HepG2 (cell line): Measurements from ENCODE around the gene RNF114. TPM values are rescaled to one million over a fixed set of nuclear protein-coding genes. Genes with fewer than 3 reads are reported as not detected.

Experiments used
- AHR ChIP-seq: IDR thresholded peaks from 2 replicates; pipeline ENCODE4 v1.6.1; 2018; ENCODE audit warnings: missing genetic modification reagents, missing compliant biosample characterization
- HNRNPH1 ChIP-seq: fragments of 200-400 bp; formaldehyde crosslinking; optimal IDR thresholded peaks from 2 replicates; pipeline ENCODE3; 2017; ENCODE audit warnings: mild to moderate bottlenecking, low read depth, low read length
- KDM5A ChIP-seq: fragments of 200-600 bp; sonication (generic); IDR thresholded peaks from 2 replicates; pipeline ENCODE4 v1.7.0; 2018; ENCODE audit warnings: antibody characterized with exemption, mild to moderate bottlenecking, low read length, borderline replicate concordance
- MIER3 ChIP-seq: IDR thresholded peaks from 2 replicates; pipeline ENCODE4 v1.6.1; 2016; ENCODE audit warnings: missing compliant biosample characterization, borderline replicate concordance
- NCOA5 ChIP-seq: sonication (generic); formaldehyde crosslinking; IDR thresholded peaks from 2 replicates; pipeline ENCODE4 v1.4.0; 2020; ENCODE audit warnings: missing genetic modification reagents
- NR3C1 ChIP-seq: sonication (generic); formaldehyde crosslinking; IDR thresholded peaks from 2 replicates; pipeline ENCODE4 v1.4.0; 2020; ENCODE audit warnings: missing genetic modification reagents
- SUZ12 ChIP-seq: fragments of 150-350 bp; IDR thresholded peaks from 2 replicates; pipeline ENCODE4 v1.6.1; 2014; ENCODE audit warnings: low read depth, low read length
- ZNF224 ChIP-seq: sonication (generic); formaldehyde crosslinking; IDR thresholded peaks from 2 replicates; pipeline ENCODE4 v1.5.0; 2020; ENCODE audit warnings: mild to moderate bottlenecking, missing genetic modification reagents
- ZNF282 ChIP-seq: fragments of 450-650 bp; IDR thresholded peaks from 2 replicates; pipeline ENCODE4 v1.6.1; 2018; ENCODE audit not compliant: partially characterized antibody
- ZZZ3 ChIP-seq: sonication (generic); formaldehyde crosslinking; IDR thresholded peaks from 2 replicates; pipeline ENCODE4 v1.4.0; 2020; ENCODE audit warnings: missing genetic modification reagents, mild to moderate bottlenecking, borderline replicate concordance
- polyA plus RNA-seq, 8 experiments: library from polyadenylated mRNA; depleted of rRNA in 3 of 8; stranded (reverse) in 7 of 8; unstranded in 1 of 8; fragments of >200 nt; fragmentation: Illumina TruSeq in 4 of 8; extraction: Trizol in 4 of 8; gene quantifications; 2 replicates each; pipeline versions ENCODE4 v1.2.1 to v1.2.3, GENCODE V29; 2011 to 2016; ENCODE audit warnings: low read depth in 4 of 8, missing spikeins in 1 of 8, mixed read lengths in 1 of 8; ENCODE audit not compliant: insufficient read depth in 1 of 8
- total RNA-seq, 5 experiments: library from RNA; depleted of rRNA; stranded (reverse); fragments of >200 nt; fragmentation: Illumina TruSeq; extraction: Trizol; gene quantifications; 2 replicates each; pipeline ENCODE4 v1.2.3, GENCODE V29; 2016; ENCODE audit warnings: low read depth in 1 of 5
- TF ChIP-seq, protein P1 (sequence below): sonication (generic); formaldehyde crosslinking; IDR thresholded peaks from 2 replicates; pipeline ENCODE4 v1.4.0; 2020; ENCODE audit warnings: mild to moderate bottlenecking, missing genetic modification reagents
- TF ChIP-seq, protein P2 (sequence below): sonication (generic); formaldehyde crosslinking; conservative IDR thresholded peaks from 2 replicates; pipeline ENCODE4 v1.8.1; 2023; ENCODE audit warnings: missing genetic modification reagents
- TF ChIP-seq, protein P3 (sequence below): sonication (generic); formaldehyde crosslinking; IDR thresholded peaks from 2 replicates; pipeline ENCODE4 v1.4.0; 2020; ENCODE audit warnings: missing genetic modification reagents
- TF ChIP-seq, protein P4 (sequence below): IDR thresholded peaks from 2 replicates; pipeline ENCODE4 v1.4.0; 2020; ENCODE audit warnings: mild to moderate bottlenecking, missing genetic modification reagents
- TF ChIP-seq, protein P5 (sequence below): sonication (generic); formaldehyde crosslinking; IDR thresholded peaks from 2 replicates; pipeline ENCODE4 v1.5.1; 2020; ENCODE audit warnings: mild to moderate bottlenecking, missing genetic modification reagents

RNF114 gene
- total and polyA plus RNA-seq, 2 of the 13 experiments (the other 11 are each of a cell fraction or from before 2014, with no cell fraction given): 119 to 126 TPM

DNA sequence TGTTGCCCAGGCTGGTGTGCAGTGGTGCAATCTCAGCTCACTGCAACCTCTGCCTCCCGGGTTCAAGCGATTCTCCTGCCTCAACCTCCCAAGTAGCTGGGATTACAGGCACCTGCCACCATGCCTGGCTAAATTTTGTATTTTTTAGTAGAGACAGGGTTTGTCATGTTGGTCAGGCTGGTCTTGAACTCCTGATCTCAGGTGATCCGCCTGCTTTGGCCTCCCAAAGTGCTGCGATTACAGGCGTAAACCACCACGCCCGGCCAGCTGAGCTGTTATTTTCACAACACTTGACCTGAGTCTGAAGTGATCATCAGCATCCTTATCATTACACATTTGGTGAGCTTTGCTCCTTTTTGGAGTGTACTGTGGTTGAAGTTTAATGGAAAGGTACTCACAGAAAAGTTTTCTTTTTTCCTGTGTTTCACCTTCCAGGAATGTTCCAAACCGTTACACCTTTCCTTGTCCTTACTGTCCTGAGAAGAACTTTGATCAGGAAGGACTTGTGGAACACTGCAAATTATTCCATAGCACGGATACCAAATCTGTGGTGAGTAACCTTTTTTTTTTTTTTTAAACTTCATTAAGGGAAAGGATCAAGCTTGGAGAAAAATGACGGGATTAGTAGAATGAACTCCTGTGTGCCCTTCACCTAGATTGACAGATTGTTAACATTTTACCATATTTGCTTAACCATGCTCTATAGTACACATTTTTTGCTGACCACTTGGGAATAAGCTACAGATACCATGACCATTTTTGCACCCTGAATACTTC lies 9.7 kb downstream of the RNF114 start (continued):
- TF ChIP-seq, protein P1, sequence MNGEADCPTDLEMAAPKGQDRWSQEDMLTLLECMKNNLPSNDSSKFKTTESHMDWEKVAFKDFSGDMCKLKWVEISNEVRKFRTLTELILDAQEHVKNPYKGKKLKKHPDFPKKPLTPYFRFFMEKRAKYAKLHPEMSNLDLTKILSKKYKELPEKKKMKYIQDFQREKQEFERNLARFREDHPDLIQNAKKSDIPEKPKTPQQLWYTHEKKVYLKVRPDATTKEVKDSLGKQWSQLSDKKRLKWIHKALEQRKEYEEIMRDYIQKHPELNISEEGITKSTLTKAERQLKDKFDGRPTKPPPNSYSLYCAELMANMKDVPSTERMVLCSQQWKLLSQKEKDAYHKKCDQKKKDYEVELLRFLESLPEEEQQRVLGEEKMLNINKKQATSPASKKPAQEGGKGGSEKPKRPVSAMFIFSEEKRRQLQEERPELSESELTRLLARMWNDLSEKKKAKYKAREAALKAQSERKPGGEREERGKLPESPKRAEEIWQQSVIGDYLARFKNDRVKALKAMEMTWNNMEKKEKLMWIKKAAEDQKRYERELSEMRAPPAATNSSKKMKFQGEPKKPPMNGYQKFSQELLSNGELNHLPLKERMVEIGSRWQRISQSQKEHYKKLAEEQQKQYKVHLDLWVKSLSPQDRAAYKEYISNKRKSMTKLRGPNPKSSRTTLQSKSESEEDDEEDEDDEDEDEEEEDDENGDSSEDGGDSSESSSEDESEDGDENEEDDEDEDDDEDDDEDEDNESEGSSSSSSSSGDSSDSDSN (CRISPR knock-in tag): no peak; the same call in 1 of the 2 replicates
- TF ChIP-seq, protein P2, sequence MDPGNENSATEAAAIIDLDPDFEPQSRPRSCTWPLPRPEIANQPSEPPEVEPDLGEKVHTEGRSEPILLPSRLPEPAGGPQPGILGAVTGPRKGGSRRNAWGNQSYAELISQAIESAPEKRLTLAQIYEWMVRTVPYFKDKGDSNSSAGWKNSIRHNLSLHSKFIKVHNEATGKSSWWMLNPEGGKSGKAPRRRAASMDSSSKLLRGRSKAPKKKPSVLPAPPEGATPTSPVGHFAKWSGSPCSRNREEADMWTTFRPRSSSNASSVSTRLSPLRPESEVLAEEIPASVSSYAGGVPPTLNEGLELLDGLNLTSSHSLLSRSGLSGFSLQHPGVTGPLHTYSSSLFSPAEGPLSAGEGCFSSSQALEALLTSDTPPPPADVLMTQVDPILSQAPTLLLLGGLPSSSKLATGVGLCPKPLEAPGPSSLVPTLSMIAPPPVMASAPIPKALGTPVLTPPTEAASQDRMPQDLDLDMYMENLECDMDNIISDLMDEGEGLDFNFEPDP (CRISPR knock-in tag): no peak
- no peak for TF ChIP-seq NCOA5 (CRISPR knock-in tag)
- no peak for TF ChIP-seq ZNF282
- TF ChIP-seq, protein P3, sequence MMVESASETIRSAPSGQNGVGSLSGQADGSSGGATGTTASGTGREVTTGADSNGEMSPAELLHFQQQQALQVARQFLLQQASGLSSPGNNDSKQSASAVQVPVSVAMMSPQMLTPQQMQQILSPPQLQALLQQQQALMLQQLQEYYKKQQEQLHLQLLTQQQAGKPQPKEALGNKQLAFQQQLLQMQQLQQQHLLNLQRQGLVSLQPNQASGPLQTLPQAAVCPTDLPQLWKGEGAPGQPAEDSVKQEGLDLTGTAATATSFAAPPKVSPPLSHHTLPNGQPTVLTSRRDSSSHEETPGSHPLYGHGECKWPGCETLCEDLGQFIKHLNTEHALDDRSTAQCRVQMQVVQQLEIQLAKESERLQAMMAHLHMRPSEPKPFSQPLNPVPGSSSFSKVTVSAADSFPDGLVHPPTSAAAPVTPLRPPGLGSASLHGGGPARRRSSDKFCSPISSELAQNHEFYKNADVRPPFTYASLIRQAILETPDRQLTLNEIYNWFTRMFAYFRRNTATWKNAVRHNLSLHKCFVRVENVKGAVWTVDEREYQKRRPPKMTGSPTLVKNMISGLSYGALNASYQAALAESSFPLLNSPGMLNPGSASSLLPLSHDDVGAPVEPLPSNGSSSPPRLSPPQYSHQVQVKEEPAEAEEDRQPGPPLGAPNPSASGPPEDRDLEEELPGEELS: peak; percentile 93
- no peak for TF ChIP-seq ZNF224 (CRISPR knock-in tag)
- no peak for TF ChIP-seq HNRNPH1
- 0 out of 2 replicates have a peak, but pooled peaks have one; percentile 70 for TF ChIP-seq MIER3 (CRISPR knock-in tag)
- TF ChIP-seq, protein P4, sequence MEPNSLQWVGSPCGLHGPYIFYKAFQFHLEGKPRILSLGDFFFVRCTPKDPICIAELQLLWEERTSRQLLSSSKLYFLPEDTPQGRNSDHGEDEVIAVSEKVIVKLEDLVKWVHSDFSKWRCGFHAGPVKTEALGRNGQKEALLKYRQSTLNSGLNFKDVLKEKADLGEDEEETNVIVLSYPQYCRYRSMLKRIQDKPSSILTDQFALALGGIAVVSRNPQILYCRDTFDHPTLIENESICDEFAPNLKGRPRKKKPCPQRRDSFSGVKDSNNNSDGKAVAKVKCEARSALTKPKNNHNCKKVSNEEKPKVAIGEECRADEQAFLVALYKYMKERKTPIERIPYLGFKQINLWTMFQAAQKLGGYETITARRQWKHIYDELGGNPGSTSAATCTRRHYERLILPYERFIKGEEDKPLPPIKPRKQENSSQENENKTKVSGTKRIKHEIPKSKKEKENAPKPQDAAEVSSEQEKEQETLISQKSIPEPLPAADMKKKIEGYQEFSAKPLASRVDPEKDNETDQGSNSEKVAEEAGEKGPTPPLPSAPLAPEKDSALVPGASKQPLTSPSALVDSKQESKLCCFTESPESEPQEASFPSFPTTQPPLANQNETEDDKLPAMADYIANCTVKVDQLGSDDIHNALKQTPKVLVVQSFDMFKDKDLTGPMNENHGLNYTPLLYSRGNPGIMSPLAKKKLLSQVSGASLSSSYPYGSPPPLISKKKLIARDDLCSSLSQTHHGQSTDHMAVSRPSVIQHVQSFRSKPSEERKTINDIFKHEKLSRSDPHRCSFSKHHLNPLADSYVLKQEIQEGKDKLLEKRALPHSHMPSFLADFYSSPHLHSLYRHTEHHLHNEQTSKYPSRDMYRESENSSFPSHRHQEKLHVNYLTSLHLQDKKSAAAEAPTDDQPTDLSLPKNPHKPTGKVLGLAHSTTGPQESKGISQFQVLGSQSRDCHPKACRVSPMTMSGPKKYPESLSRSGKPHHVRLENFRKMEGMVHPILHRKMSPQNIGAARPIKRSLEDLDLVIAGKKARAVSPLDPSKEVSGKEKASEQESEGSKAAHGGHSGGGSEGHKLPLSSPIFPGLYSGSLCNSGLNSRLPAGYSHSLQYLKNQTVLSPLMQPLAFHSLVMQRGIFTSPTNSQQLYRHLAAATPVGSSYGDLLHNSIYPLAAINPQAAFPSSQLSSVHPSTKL (CRISPR knock-in tag): peak; percentile 82
- no peak for TF ChIP-seq NR3C1 (CRISPR knock-in tag)
- TF ChIP-seq, protein P5, sequence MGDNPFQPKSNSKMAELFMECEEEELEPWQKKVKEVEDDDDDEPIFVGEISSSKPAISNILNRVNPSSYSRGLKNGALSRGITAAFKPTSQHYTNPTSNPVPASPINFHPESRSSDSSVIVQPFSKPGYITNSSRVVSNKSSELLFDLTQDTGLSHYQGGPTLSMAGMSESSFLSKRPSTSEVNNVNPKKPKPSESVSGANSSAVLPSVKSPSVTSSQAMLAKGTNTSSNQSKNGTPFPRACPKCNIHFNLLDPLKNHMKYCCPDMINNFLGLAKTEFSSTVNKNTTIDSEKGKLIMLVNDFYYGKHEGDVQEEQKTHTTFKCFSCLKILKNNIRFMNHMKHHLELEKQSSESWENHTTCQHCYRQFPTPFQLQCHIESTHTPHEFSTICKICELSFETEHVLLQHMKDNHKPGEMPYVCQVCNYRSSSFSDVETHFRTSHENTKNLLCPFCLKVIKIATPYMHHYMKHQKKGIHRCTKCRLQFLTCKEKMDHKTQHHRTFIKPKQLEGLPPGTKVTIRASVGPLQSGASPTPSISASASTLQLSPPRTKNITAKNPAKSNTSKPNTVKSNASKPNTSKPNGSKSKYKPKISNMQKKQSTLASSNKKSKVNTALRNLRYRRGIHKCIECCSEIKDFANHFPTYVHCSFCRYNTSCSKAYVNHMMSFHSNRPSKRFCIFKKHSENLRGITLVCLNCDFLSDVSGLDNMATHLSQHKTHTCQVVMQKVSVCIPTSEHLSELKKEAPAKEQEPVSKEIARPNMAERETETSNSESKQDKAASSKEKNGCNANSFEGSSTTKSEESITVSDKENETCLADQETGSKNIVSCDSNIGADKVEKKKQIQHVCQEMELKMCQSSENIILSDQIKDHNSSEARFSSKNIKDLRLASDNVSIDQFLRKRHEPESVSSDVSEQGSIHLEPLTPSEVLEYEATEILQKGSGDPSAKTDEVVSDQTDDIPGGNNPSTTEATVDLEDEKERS (CRISPR knock-in tag): peak; percentile 99
- no peak for TF ChIP-seq SUZ12
- no peak for TF ChIP-seq ZZZ3 (CRISPR knock-in tag)
- no peak; the same call in 1 of the 2 replicates for TF ChIP-seq AHR (CRISPR knock-in tag)
- no peak for TF ChIP-seq KDM5A
